DND-41 (cell line): ENCODE results near the gene CENPU.

Experiments used
- EZH2 ChIP-seq: IDR thresholded peaks from 3 replicates; pipeline ENCODE4 v1.6.1; 2012; ENCODE audit warnings: borderline replicate concordance, low read depth, mild to moderate bottlenecking, moderate library complexity, low read length, inconsistent platforms; ENCODE audit not compliant: severe bottlenecking
- TF ChIP-seq, protein P1 (sequence below): IDR thresholded peaks from 2 replicates; pipeline ENCODE4 v1.5.1; 2012; ENCODE audit warnings: borderline replicate concordance, low read length, moderate library complexity, mild to moderate bottlenecking; ENCODE audit not compliant: poor library complexity, severe bottlenecking; ENCODE audit errors: extremely low read depth

DNA sequence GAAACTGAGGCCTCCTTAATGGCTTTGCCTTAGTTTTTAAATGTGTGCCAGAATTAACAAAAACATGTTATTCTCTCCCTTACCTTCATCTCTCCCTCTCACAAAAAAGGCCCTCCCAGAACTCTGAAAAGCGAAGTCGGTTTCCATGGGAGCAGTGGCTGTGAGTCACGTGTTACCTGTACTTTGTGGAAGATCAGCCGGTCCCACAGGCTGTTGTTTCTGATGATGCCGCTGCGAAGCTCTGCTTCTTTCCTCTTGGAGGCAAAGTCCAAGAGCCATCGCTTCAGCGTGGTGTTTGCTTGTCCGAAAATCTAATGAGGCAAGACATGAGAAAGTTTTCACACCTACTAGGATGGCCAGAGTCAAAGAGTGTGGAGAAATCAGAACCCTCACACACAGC, 32.5 kb upstream of the CENPU start:
- TF ChIP-seq, protein P1, sequence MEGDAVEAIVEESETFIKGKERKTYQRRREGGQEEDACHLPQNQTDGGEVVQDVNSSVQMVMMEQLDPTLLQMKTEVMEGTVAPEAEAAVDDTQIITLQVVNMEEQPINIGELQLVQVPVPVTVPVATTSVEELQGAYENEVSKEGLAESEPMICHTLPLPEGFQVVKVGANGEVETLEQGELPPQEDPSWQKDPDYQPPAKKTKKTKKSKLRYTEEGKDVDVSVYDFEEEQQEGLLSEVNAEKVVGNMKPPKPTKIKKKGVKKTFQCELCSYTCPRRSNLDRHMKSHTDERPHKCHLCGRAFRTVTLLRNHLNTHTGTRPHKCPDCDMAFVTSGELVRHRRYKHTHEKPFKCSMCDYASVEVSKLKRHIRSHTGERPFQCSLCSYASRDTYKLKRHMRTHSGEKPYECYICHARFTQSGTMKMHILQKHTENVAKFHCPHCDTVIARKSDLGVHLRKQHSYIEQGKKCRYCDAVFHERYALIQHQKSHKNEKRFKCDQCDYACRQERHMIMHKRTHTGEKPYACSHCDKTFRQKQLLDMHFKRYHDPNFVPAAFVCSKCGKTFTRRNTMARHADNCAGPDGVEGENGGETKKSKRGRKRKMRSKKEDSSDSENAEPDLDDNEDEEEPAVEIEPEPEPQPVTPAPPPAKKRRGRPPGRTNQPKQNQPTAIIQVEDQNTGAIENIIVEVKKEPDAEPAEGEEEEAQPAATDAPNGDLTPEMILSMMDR: no peak
- TF ChIP-seq EZH2: no peak
